Measurements from ENCODE around the gene IMPG1.

DNA sequence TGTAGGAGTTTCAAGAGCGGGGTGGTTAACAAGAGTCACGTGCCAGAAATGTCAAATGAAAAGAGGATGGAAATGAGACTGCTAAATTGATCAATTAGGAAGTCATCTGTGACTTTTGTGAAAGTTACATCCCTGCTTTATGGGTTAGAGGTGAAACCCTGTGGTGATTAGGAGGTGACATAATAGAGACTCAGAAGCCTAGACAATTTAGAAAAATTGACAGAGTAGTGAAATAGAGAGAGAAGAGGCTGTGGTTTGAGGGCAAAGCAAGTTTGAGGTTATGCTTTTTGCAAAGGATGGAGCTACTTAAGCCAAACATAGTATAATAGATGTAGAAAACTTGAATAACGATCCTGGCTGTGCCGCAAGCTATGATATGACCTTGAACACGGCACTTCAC is 71.8 kb downstream of the IMPG1 start:
- no peak for TF ChIP-seq POLR2A (IDR thresholded peaks at IDR 0.05)
- no peak for TF ChIP-seq EP300 (IDR thresholded peaks at IDR 0.05; ENCODE audit: low read depth)
- TF ChIP-seq CTCF (IDR thresholded peaks at IDR 0.05), result no peak
